D341Med (cell line): Measurements from ENCODE around the gene BTG4.

ENCODE experiments used
- DNase-seq: peaks from one replicate; pipeline ENCODE4 v3.0.0; 2012; ENCODE audit warnings: low spot score

Gene BTG4

DNA sequence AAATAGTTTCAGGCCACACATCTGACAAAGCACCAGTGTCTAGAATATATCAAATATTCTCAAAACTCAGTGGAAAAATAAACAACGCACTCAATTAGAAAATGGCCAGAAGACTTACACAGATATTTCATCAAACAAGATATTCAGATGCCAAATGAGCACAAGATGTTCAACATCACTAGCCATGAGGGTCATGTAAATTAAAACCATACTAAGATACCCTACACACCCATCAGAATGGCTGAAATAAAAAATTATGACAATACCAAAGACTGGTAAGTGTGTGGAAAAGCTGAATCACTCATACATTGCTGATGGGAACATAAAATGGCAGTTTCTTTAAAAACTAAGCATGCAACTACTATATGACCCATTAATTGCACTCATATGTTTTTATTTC is 21.7 kb downstream of the BTG4 start:
- DNase-seq: no peak

DNA sequence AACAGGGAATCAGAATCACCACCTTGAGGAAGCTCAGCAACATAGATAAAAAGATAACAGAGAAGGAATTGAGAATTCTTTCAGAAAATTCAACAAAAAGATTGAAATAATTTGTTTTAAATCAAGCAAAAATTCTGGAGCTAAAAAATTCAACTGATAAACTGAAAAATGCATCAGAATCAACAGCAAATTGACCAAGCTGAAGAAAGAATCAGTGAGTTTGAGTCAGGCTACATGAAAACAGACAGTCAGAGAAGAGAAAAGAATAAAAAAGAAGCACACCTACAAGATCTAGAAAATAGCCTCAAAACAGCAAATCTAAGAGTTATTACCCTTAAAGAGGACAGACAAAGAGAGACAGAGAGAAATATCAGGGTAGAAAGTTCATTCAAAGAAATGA is 28.8 kb downstream of the BTG4 start:
- DNase-seq: no peak

DNA sequence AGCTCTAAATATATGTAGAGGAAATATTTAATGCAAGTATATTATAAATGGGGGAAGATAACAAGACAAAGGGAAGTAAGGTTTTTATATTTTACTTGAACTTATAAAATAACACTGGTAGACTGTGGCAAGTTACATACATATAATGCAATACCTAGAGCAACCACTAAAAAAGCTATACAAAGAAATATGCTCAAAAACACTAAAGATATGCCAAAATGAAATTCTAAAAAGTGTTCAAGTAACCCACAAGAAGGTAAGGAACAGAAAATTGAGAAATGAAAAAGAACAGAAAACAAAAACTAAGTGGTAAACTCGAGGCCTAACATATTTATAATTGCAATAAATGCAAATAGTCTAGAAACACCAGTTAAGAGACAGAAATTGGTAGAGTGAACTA is 32.5 kb downstream of the BTG4 start:
- no peak for DNase-seq

DNA sequence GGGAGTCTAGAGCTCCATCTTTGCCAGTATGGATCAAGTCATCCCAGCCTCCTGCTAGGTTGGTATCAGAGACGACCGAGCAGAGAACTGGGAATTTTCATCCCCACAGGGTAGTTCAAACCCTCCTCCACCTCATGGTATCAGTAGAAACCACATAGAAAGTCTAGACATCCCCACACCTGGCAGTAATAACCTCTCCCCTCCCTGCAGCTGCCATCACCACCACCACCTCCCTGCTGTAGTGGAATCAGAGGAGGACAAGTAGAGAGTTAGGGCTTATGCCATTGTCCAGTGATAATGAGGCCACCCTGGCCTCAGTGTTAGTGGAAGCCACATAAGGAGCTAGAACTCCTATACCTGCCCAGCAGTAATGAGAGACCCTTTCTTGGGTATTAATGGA is 34.3 kb downstream of the BTG4 start:
- DNase-seq: no peak

DNA sequence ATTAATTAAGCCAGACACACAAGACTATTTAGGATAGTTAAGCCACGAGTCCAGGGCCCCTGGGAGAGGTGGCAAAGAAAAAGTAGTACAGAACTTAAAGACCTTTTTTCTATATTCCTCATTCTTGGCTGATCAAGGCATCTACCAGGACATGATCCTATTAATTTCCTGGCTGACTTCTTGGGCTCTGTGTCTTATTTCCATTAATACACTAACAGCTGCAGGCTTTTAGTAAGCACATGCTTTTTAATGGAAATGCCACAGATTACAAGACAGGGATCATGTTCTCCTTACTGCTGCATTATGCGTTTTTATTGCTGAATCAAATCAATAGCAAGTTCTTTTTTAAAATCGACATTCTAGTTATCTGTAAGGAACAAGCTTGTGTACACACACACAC is 35.2 kb downstream of the BTG4 start:
- DNase-seq: no peak

DNA sequence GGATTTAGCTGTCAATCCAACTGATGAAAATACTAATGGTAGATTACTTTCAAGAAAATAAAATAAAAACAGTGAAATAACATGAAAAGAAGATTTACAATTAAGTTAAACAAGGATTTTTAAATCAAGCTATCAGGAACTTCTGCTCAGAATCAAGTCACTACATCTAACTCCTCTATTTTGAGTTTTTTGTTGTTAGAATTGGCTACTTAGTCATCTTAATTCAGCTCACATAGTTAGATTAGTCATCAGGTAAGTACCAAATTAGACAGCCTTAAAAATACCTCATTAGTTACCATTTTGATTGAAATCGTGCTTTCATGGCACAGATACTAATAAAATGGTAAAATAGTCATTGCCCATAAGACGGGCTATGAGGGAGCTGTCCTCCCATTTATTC is 35.8 kb downstream of the BTG4 start:
- no peak for DNase-seq

DNA sequence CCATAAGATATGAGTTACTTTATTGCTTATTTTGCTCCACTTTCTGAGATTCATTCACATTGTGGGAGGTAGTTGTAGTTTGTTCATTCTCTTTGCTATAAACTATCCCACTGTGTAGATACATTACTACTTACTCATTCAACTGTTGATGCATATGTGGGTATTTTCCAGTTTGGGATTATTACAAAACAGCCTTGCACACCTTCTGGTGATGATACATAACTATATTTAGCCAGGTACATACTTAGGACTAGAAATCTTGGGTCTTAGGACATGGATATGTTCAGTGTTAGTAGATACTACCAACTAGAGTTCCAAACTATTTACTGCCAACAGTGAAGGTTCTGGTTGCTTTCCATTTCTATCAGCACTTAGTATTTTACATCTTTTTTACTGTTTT is 37.8 kb downstream of the BTG4 start:
- DNase-seq: no peak

DNA sequence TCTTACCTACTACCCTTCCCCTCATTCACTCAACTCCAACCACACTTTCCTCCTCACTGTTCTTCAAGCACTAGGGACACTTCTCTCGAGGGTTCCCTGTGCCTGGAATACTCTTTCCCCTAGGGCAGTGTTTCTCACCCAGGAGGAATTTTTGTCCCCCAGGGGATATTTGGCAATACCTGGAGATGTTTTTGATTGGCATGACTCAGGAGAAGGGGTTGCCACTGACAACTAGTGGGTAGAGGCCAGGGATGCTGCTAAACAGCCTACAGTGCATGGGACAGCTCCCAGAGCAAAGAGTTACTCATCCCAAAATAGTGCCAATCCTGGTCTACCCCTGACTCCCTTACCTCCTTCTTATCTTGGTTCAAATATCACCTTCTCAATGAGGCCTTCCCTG is 40.0 kb downstream of the BTG4 start:
- no peak for DNase-seq

DNA sequence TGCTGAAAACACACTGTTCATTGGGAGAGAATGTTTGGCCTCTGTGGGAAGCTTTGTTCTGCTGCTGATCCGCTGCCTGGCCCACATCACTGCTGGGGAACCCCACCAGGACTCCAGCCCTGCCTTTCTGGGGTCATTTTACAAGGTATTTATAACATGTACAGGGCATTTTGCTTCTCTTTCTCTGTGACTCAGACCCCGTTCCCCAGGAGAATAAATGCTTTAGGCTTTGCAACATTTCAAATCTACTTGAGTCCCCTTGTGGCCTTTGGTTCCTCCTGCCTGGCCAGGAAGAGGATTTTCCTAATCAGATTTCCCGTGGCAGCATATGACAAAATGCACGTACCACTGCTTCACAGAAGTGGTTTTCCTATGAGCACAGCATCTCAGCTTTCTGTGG is 43.0 kb downstream of the BTG4 start:
- DNase-seq: no peak

DNA sequence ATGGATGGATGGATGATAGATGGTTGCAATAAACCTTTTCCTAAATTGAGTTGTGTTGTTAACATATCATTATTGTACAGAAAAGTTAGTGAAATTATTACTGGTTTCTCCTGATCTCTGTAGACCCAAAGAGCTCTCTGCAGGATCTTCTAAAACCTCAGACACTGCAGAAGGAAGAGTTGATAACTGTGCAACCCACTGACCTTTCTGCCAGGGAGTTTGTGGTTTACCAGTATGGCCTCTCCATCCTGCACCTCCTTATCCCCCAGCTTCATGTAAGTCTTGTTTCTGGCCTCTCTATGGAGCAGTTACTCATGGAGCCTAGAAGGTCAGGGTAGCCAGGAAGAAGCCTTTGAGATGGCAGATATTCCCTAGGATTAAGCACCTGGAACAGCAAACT is 45.6 kb downstream of the BTG4 start:
- no peak for DNase-seq

DNA sequence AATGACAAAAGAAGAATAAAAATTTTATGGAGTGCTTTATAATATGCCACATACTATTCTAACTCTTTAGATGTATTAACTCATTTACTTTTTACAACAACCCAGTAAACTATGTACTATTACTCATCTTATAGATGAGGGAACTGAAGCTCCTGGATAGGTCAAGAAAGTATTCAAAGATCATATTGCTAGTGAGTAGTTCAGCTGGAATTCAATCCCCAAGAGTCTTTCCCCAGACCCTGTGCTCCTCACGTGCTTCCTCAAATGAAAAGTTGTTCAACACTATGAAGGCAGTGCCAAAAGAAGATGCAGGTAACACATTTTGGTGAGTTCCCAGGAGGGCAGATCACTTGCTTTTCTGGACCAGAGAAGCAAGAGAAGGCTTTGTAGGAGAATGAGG is 46.8 kb downstream of the BTG4 start:
- DNase-seq: no peak

DNA sequence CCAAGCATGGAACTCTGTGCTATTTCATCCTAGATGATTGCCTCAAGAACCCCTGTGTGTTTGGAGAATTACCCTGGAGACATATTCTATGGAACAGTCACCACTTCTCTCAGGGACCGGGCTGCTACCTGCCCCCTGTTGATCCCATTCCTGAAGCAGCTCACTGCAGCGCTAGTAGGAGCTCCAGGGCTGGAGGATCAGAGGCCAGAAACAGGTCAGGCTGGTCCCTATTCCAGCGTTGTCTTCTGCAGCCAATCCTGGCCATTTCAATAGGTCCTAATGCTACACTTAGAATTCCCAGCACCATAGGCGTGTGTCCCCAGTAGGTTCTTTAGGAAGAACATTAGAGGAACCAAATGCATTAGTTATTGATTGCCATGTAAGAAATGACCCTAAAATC is 48.9 kb downstream of the BTG4 start:
- DNase-seq: no peak

DNA sequence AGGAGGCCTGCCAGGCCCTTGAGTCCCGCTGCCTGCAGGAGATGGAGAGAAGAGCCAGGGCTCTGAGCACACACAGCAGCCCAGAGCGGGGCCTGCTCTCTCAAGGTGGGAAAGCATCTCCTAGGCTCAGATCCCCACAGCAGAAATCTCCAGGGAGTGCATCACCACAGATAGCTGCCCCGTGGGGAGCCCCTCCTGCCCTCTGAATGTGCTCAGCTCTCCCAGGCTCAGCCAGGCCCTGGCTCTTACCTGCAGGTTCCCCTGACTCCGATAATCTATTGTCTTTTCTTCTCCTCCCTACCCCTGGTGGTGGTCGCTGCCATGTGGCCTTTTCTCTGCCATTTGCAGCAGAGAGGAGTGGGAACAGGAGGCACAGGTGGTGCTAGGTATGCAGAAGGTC is 49.9 kb downstream of the BTG4 start:
- DNase-seq: no peak

DNA sequence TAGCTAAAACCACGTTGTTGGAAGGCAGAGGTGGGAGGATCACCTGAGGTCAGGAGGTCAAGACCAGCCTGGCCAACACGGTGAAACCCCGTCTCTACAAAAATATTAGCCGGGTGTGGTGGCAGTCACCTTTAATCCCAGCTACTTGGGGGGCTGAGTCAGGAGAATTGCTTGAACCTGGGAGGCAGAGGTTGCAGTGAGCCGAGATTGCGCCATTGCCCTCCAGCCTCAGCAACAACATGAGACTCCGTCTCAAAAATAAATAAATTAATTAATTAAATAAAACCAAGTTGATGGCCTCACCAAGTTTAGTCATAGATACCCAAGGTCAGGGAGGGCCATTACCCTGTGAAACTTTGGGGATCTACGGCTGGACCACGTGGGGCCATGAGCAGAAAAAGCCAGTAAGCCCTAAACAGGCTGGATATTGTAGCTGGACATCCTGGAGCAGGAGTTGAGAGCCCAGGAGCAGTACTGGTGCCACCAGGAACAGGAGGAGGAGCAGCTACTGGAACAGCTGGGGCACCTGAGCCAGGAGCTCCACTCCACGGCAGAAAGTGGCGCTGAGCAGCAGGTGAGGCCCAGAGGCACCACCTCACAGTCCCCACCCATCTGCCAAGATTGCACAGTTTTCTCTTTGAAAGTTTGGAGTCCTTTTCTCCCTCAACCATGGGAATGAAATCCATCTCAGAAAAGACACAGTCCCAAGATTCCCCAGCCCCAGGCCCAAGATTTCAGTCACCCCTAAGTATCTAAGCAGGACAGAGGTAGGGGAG is 50.5 kb downstream of the BTG4 start:
- no peak for DNase-seq

DNA sequence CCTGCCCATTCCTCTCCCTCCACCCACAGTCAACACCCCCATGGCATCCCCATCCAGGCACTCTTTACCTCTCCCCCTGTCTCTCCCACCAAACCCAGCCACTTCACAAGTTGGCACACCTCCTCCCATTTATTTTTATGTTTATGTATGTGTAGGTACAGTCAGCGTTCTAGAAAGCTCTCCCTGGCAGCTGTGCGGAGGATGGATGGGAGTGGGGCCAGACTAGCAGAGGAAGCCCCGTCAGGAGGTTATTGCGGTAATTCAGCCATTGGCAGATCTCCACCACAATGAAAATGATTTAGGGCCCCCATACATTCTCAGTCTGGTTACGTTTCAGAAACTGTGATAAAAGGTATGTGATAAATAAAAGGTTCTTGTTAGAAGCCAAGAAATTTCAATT is 51.3 kb downstream of the BTG4 start:
- no peak for DNase-seq

DNA sequence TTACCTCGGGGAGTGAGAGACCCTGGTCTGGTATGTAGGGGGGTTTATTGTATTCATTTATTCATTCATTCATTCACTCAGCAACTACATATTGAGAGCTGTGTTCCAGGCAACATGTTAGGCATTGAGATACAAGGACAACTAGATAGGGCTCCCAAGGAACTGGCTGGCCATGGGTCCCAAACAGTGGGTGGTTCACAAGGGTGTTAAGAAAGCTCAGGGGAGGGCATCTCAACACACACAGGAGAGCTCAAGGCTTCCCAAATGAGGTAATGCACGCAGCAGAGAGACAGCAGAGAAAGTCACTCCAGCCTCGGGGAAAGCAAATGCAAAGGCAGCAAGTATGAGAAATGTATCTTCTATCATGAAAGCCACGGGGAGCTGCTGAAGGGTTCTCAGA is 51.8 kb downstream of the BTG4 start:
- DNase-seq: no peak

DNA sequence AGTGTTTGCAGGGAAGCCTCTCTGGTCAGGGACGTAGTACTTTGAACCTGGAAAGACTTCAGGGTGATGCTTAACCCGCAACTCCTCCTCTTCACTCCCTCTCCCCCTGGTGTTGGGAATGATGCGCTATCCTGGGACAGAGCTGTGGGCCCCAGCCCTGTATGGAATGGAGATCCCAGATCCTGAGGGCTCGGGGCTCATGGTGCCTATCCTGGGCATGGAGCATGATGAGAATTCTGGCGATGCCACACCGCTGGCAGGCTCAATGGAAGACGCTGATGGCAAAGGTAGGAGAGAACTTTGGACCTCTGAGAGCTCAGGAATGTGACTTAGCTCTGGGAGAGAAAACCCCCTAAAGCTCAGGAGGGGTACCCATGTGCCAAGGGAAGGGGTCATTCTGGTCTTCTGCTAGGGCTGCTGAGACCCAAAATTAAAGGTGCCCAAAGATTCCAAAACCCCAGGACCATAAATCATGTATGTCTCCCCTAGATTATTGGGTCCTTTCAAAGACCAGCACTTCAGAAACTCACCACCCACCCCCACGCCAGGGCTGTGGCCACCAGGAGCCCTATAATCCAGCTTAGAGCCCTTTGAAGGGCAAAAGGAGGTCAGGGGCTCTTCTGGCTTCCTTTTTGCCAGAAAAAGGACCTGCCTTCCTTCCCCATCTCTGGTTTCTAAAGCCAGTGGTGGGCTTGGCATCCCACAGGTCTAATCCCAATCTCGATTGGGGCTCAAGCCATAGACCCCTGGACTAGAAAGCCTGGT is 52.5 kb downstream of the BTG4 start:
- DNase-seq: no peak

DNA sequence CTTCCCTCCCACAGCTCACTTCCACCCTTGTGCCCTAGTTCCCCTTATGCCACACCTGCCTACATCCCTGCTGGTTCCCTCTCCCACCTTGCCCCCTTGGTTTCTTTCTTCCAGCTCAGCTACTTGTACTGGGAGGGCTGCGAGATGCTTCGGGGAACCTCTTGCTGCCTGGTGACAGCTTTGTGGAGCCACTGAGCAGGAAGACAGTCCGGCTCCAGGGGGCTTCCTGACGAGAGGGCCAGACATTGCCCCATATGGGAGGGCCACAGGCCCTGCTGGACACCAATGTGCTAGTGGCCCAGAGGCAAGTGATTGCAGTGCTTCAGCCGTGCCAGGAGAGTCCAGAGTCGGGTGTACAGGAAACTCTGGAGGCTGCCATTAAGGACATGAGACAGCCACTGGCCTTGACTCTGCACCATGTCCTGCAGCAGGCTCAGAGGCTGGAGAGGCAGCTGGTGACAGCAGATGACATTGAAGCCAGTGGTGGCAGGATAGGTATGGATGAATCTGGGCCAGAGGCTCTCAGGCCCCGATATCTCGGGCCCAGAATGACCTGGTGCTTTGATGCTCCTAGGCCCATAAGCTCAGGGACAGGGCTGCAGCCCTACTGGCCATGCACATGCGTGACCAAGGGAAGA is 54.3 kb downstream of the BTG4 start:
- DNase-seq: no peak

DNA sequence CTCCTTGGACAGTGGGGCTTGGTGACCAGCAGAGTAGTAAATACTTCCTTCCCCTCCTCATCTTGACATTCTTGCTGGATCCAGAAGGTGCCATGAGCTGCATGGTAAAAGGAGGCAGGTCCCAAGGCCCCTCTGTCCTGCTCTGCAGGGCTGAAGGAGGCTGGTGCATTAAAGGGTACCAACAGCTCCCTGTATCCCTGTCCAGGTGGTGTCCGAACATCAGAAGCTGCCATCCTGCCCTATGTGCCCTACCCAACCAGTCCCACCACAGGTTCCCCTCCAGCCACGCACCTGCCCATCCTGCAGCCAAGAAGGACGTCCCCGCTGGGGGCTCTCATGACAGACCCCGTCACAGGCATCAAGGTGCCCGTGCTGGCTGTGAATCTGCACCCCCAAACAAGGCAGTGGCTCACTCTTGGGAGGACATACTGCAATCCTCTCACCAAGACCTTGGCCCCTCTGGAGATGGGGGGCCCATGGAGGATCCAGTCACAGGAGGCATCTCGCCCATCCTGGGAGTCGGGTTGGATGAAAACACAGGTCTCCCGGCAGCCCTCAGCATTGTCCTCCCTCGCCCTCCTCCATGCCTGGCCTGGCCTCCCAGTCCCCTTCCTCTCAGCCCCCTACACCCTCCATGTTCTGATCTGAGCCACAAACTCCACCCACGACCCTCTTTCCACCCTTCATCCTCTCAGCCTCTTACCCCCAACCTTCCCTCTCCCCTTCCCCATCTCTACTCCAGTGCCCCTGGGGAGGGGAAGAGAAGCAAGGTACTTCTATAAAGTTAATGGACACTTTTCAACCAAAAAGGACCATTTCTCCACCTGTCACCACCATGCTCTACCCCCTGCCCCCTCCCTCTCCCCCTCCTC is 55.1 kb downstream of the BTG4 start:
- no peak for DNase-seq

DNA sequence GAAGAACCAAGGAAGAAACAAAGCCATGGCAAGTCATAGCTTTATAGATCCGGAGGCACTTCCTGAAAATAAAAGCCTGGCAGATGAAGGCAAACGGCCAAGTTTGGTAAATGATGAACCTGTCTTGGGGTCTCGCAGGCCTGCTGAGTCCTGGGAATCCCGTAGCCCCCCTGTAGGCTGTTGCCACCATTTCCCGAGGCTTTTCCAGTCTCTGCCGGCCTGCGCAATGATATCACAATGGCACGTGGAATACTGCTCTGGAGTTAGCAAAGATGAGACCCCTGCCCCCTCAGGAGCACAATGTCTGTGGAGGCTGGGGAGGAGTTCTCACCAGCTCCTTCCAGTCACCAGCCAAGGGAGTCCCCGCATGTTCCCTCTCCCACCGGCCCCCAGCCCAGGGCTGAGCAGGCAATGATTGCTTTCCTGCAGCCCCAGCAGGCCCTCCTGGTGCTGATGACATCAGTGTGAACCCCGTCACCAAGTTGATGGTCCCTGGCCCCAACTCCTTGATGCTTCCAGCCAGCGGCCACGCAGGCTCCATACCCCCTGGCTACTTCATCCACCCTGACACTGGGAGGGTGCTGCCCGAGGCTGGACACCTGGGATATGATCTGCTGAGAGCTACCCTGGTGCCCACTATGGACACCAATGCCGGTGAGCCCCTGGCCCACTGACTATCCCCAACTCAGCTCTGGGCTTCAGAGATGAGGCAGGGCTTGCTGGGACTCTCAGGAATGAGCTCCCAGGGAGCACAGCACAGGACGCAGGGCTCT is 55.9 kb downstream of the BTG4 start:
- no peak for DNase-seq

DNA sequence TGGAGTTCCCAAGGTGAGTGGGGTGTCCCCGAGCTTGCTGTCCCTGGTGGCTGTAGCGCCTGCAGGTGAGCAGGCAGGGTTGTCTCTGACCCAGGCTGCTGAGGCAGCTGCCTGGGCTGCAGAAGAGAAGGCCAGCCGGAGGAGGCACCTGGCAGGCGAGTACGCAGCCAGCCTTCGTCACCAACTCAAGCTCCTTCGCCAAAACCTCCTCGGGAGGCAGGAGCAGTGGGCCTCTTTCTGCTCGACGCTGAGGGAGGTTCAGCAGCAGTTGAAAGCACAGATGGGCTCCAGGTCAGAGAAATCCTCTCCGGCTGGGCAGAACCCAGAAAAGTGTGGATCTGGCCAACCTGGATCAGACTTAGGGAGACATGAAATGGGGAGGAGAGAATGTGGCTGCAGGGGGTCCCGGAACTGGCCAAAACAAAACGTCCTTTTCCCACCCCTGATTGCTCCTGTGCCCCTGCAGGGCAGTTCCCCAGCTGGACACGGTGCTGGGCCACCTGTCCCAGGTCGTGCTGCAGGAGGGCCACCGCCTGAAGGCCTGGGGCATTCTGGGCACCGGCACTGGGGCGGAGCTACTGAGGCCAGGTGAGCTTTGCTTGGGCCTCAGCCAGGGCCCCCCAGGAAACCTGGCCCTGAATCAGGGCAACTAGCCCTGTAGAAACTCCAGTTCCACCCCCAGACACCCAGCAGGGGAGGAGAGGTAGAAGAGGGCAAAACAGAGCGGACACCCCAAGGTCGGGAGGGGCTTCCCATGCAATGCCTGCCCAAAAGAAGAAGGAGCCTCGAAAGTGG is 56.7 kb downstream of the BTG4 start:
- no peak for DNase-seq
